DOHH2 (cell line): ENCODE results near the gene EPHB4.
A peak's percentile ranks its signal among the peaks of the same experiment; 100 is the strongest.

Source experiments
- H3F3A ChIP-seq: fragments of 200-600 bp; sonication (generic), shearing (Covaris generic); 2 replicates; pipeline ENCODE4 v1.6.0; 2016; ENCODE audit warnings: antibody characterized with exemption, mild to moderate bottlenecking; ENCODE audit not compliant: control insufficient read depth, insufficient read depth
- H3K27ac ChIP-seq: fragments of 200-600 bp; sonication (generic); 2 replicates; pipeline ENCODE4 v1.5.1; 2014; ENCODE audit warnings: low read depth, mild to moderate bottlenecking, low read length, moderate library complexity
- H3K27me3 ChIP-seq: fragments of 200-600 bp; sonication (generic); 2 replicates; pipeline ENCODE4 v1.6.1; 2014; ENCODE audit warnings: mild to moderate bottlenecking, low read length, mixed read lengths; ENCODE audit not compliant: control insufficient read depth
- H3K36me3 ChIP-seq: fragments of 200-600 bp; sonication (generic); 2 replicates; pipeline ENCODE4 v1.6.1; 2014; ENCODE audit warnings: mild to moderate bottlenecking, low read length, moderate library complexity, mixed read lengths; ENCODE audit not compliant: control insufficient read depth
- H3K4me1 ChIP-seq: fragments of 200-600 bp; sonication (generic); 2 replicates; pipeline ENCODE4 v1.6.1; 2014; ENCODE audit warnings: mild to moderate bottlenecking, low read length, mixed read lengths; ENCODE audit not compliant: control insufficient read depth
- H3K4me2 ChIP-seq: fragments of 200-600 bp; sonication (generic); 2 replicates; pipeline ENCODE4 v1.6.0; 2014; ENCODE audit warnings: mild to moderate bottlenecking, low read length, moderate library complexity
- H3K4me3 ChIP-seq: fragments of 200-600 bp; sonication (generic); 2 replicates; pipeline ENCODE4 v1.5.1; 2014; ENCODE audit warnings: mild to moderate bottlenecking, low read length, mixed read lengths
- H3K79me2 ChIP-seq: fragments of 200-600 bp; sonication (generic); 2 replicates; pipeline ENCODE4 v1.6.1; 2014; ENCODE audit warnings: mild to moderate bottlenecking, low read length, mixed read lengths; ENCODE audit not compliant: control insufficient read depth
- H3K9me2 ChIP-seq: fragments of 200-600 bp; sonication (generic); replicated peaks from 2 replicates; pipeline ENCODE4 v1.6.1; 2014; ENCODE audit warnings: mild to moderate bottlenecking, low read length, mixed read lengths; ENCODE audit not compliant: control insufficient read depth
- H3K9me3 ChIP-seq: fragments of 200-600 bp; sonication (generic); 2 replicates; pipeline ENCODE4 v1.6.1; 2014; ENCODE audit warnings: antibody characterized with exemption, low read length, mixed read lengths; ENCODE audit not compliant: control insufficient read depth, insufficient read depth
- H4K20me1 ChIP-seq: fragments of 200-600 bp; sonication (generic); 2 replicates; pipeline ENCODE4 v1.6.0; 2014; ENCODE audit warnings: low read depth, mild to moderate bottlenecking, antibody characterized with exemption, low read length, moderate library complexity; ENCODE audit not compliant: control insufficient read depth, insufficient read depth
- CTCF ChIP-seq: fragments of 200-600 bp; sonication (generic); IDR thresholded peaks from one replicate; pipeline ENCODE4 v1.5.1; 2014; ENCODE audit warnings: antibody characterized with exemption, mild to moderate bottlenecking, low read depth, low read length; ENCODE audit not compliant: poor library complexity, severe bottlenecking
- EZH2phosphoT487 ChIP-seq: fragments of 200-600 bp; sonication (generic); IDR thresholded peaks from 2 replicates; pipeline ENCODE4 v1.6.1; 2017; ENCODE audit warnings: borderline replicate concordance, mild to moderate bottlenecking, antibody characterized with exemption, low read length, moderate library complexity, mixed read lengths

Gene EPHB4

GRCh38 chr7:100827330-100828226 is at the start of gene EPHB4:
TSS of gene EPHB4 (minus strand) at chr7:100827523. CDS start at chr7:100827030, 493 bp downstream.
- H3K4me2 ChIP-seq, result peak within 1 kb of the TSS; percentile 42
- 0 out of 2 replicates have a peak, but pooled peaks cover 4% of the 10 kb centered on the region for H3K4me1 ChIP-seq
- no peak within 1 kb of the TSS for H3K27ac ChIP-seq
- H3K36me3 ChIP-seq, result no peaks in the 10 kb centered on the region
- no peaks in the 10 kb centered on the region for H3K9me3 ChIP-seq
- no peaks in the 10 kb centered on the region for H3F3A ChIP-seq
- no peaks in the 10 kb centered on the region for H3K79me2 ChIP-seq
- no peaks in the 10 kb centered on the region; the same call in 1 of the 2 replicates for H4K20me1 ChIP-seq
- no peaks in the 10 kb centered on the region for H3K9me2 ChIP-seq
- peak within 1 kb of the TSS; percentile 35 for H3K4me3 ChIP-seq
- H3K27me3 ChIP-seq, result peaks cover 50% of the 10 kb centered on the region
- TF ChIP-seq EZH2phosphoT487 (peak; percentile 58; the same call in 1 of the 2 replicates), CTCF (peak; percentile 35)

- Histone ChIP-seq H3K36me3 (peaks cover 92% of the 10 kb centered on the region), H3K79me2 (peaks cover 73% of the 10 kb centered on the region), H3K4me2 (peak overlapping the region; percentile 95), H3K27me3 (no peaks in the 10 kb centered on the region), H3K27ac (peak overlapping the region; percentile 78), H3K9me3 (no peaks in the 10 kb centered on the region), H3K9me2 (no peaks in the 10 kb centered on the region), H3F3A (peaks cover 12% of the 10 kb centered on the region), H4K20me1 (peaks cover 28% of the 10 kb centered on the region), H3K4me1 (peaks cover 51% of the 10 kb centered on the region), H3K4me3 (peak overlapping the region; percentile 93)
- TF ChIP-seq CTCF (no peak), EZH2phosphoT487 (no peak)
Measured at GRCh38 chr7:100875356-100875751, 48.0 kb upstream of the EPHB4 start.

GRCh38 chr7:100874577-100875355 is 47.4 kb upstream of the EPHB4 start, which contains the start of gene SRRT:
TSS of gene SRRT (plus strand) at chr7:100875103. CDS start at chr7:100875591, 488 bp downstream.
- peaks cover 91% of the 10 kb centered on the region for H3K36me3 ChIP-seq
- peaks cover 28% of the 10 kb centered on the region for H4K20me1 ChIP-seq
- H3K4me2 ChIP-seq, result peak within 1 kb of the TSS; percentile 95
- H3F3A ChIP-seq, result peaks cover 12% of the 10 kb centered on the region
- H3K4me1 ChIP-seq, result peaks cover 49% of the 10 kb centered on the region
- H3K27me3 ChIP-seq, result no peaks in the 10 kb centered on the region
- peaks cover 71% of the 10 kb centered on the region for H3K79me2 ChIP-seq
- peak within 1 kb of the TSS; percentile 93 for H3K4me3 ChIP-seq
- peak within 1 kb of the TSS; percentile 78 for H3K27ac ChIP-seq
- TF ChIP-seq CTCF (no peak), EZH2phosphoT487 (no peak)
- no peaks in the 10 kb centered on the region for H3K9me2 ChIP-seq
- H3K9me3 ChIP-seq, result no peaks in the 10 kb centered on the region
